Measurements from ENCODE around the gene SH3GL1. TPM values are rescaled to one million over a fixed set of nuclear protein-coding genes. Genes with fewer than 3 reads are reported as not detected.

The SH3GL1 gene
- total and polyA plus RNA-seq, 2 experiments from 2014 or later, result 73.1 to 89.5 TPM

DNA sequence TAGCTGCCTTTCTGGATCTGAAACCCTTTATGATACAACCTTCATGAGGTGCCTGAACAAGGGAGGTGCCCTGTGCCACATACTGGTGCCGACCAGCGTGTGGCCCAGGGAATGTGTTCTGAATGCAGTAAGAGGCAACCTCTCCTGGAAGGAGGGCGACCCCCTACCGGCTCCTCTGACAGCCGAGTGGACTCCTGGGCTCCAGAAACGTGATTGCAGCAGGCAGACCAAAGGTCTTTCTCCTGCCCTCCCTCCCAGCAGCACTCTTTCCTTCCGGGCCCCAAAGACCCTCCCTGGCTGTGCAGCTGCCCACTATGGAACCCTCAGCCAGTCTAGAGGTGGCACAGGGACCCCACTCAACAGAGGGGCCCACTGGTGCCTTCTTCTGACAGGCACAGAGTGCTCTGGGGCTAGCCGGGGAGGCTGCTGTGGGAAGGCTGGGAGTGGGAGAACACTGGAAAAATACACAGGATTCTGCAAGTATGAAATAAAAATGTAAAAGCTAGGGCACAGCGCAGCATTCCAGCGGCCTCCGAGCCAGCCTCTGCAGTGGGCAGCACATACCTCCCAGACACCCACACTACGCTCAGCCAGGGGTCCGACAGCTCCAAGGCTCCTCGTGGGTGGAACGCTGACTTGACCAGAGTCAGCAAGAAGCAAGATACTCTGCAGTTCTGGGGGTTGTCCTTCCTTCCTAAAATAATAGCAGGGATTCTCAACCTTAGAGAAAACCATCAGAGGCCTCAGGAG is 14.9 kb downstream of the SH3GL1 start:
- TF ChIP-seq ZNF462 (CRISPR knock-in tag; IDR thresholded peaks at IDR 0.05) (no peak), STAT1 (IDR thresholded peaks at IDR 0.05; ENCODE audit: unreplicated experiment) (no peak), CREB1 (CRISPR knock-in tag; IDR thresholded peaks at IDR 0.05; ENCODE audit: low read depth) (no peak), POLR2AphosphoS5 (IDR thresholded peaks at IDR 0.05; ENCODE audit: low read depth) (no peak), ZNF114 (CRISPR knock-in tag; IDR thresholded peaks at IDR 0.05) (no peak), NANOG (IDR thresholded peaks at IDR 0.05; ENCODE audit: borderline replicate concordance) (no peak)
- H3F3A ChIP-seq (replicated peaks; ENCODE audit: low read depth), result peaks cover 4% of the 10 kb centered on the region; the same call in 1 of the 2 replicates
- H3K4me3 ChIP-seq, result no peak overlapping the region
- peaks cover 9% of the 10 kb centered on the region for H3K4me1 ChIP-seq (ENCODE audit: insufficient read depth)
- no peak overlapping the region for H3K4me3 Mint-ChIP-seq
- H3K9me3 Mint-ChIP-seq, result no peaks in the 10 kb centered on the region
- peaks cover 20% of the 10 kb centered on the region; the same call in 2 of the 3 replicates for H3K36me3 Mint-ChIP-seq (ENCODE audit: low read depth)
- no peak for ATAC-seq
- no peak for DNase-seq (ENCODE audit: low spot score)
- no peak overlapping the region for H3K27ac ChIP-seq (ENCODE audit: low read depth)
- H3K27ac Mint-ChIP-seq, result no peak overlapping the region
- no peak overlapping the region for H2AFZ ChIP-seq
- H3K4me1 Mint-ChIP-seq, result peaks cover 31% of the 10 kb centered on the region
- H3K36me3 ChIP-seq (ENCODE audit: insufficient read depth), result no peaks in the 10 kb centered on the region
- no peak overlapping the region for H3K4me2 ChIP-seq
- peaks cover 17% of the 10 kb centered on the region for H3K27me3 Mint-ChIP-seq (ENCODE audit: insufficient read depth, low read depth, poor library complexity)
- no peaks in the 10 kb centered on the region for H3K27me3 ChIP-seq (ENCODE audit: insufficient read depth)
- no peaks in the 10 kb centered on the region for H3K9me2 ChIP-seq (ENCODE audit: insufficient read depth)
- peaks cover 90% of the 10 kb centered on the region for H3K79me2 ChIP-seq (replicated peaks; ENCODE audit: insufficient read depth)
- peaks cover 42% of the 10 kb centered on the region for H4K20me1 ChIP-seq (replicated peaks; ENCODE audit: insufficient read depth)
